GM12864 (cell line): Measurements from ENCODE around the gene XK.

Source experiments
- DNase-seq: peaks from one replicate; pipeline ENCODE4 v3.0.0-alpha.2; 2011; ENCODE audit warnings: low read depth
- H3K4me3 ChIP-seq: 2 replicates; pipeline ENCODE4 v1.5.1; 2011; ENCODE audit warnings: mild to moderate bottlenecking, low read depth, low read length, control low read depth
- TF ChIP-seq, protein P1 (sequence below): IDR thresholded peaks from 2 replicates; pipeline ENCODE4 v1.5.1; 2011; ENCODE audit warnings: low read depth, mild to moderate bottlenecking, moderate library complexity, low read length, control low read depth, inconsistent platforms; ENCODE audit errors: missing control alignments

The XK gene

GRCh38 chrX:37679230-37679629 is 6.4 kb upstream of the XK start:
- TF ChIP-seq, protein P1, sequence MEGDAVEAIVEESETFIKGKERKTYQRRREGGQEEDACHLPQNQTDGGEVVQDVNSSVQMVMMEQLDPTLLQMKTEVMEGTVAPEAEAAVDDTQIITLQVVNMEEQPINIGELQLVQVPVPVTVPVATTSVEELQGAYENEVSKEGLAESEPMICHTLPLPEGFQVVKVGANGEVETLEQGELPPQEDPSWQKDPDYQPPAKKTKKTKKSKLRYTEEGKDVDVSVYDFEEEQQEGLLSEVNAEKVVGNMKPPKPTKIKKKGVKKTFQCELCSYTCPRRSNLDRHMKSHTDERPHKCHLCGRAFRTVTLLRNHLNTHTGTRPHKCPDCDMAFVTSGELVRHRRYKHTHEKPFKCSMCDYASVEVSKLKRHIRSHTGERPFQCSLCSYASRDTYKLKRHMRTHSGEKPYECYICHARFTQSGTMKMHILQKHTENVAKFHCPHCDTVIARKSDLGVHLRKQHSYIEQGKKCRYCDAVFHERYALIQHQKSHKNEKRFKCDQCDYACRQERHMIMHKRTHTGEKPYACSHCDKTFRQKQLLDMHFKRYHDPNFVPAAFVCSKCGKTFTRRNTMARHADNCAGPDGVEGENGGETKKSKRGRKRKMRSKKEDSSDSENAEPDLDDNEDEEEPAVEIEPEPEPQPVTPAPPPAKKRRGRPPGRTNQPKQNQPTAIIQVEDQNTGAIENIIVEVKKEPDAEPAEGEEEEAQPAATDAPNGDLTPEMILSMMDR: no peak

GRCh38 chrX:37679888-37680287 is 5.7 kb upstream of the XK start:
- no peak overlapping the region for H3K4me3 ChIP-seq
- no peak for DNase-seq
- TF ChIP-seq, protein P1: no peak

More at GRCh38 chrX:37679230-37679629, 6.4 kb upstream of the XK start:
- H3K4me3 ChIP-seq: no peak overlapping the region
- DNase-seq: no peak

DNA sequence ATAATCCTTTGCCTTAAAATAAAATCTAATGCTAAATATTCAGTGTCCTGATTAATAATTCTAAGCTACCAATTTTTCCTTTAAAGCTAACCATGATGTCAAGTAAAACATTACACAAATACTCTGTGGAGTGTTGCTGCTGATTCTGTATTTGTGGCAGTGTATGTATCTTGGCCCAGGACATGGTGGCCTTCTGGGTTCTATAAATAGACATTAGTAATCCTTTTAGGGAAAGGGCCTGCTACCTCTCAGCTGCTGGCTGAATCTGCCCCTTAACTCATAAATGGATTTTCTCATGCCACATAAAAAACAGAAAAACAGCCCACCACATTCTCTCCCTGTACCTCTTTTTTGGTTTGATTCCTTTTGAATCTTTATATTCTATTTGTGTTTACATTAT is 1.2 kb upstream of the XK start:
- H3K4me3 ChIP-seq: no peak overlapping the region
- no peak for DNase-seq
- TF ChIP-seq, protein P1: no peak

GRCh38 chrX:37684973-37685372 is 618 bp upstream of the XK start:
- no peak overlapping the region for H3K4me3 ChIP-seq
- no peak for DNase-seq
- TF ChIP-seq, protein P1: no peak

GRCh38 chrX:37686369-37686995 is 891 bp downstream of the XK start:
- TF ChIP-seq, protein P1: no peak
- no peak for DNase-seq
- H3K4me3 ChIP-seq: no peak overlapping the region

DNA sequence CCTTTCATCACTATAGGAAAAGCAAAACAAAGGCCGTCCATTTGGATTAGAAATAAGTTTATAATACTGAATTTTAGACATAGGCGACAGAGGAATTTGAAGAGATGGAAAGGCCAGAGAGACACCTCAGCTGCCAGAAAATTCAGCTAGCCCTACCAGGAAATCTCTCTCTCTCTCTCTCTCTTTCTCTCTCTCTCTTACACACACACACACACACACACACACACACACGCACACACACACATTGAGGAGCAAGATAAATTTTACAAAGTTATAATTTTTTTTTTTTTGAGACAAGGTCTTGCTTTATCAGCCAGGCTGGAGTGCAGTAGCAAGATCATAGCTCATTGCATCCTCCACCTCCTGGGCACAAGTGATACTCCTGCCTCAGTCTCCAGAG is 1.4 kb downstream of the XK start:
- TF ChIP-seq, protein P1: no peak
- H3K4me3 ChIP-seq: no peak overlapping the region
- no peak for DNase-seq

GRCh38 chrX:37690119-37690518 is 4.5 kb downstream of the XK start:
- TF ChIP-seq, protein P1: no peak
- no peak for DNase-seq
- H3K4me3 ChIP-seq: no peak overlapping the region
